WTC11 (cell line): ENCODE results near the gene IRF8. TPM values are rescaled to one million over a fixed set of nuclear protein-coding genes. Genes with fewer than 3 reads are reported as not detected.

Experiments used
- ATAC-seq: fragments of 200-7000 bp; cut with Tn5 transposase; 2 replicates; pipeline ENCODE4 v1.10.0; 2021; ENCODE audit warnings: mild to moderate bottlenecking, moderate library complexity
- CTCF ChIA-PET: fragments of 300-600 bp; sonication (Branson Sonifier 250); formaldehyde crosslinking; loops from one replicate; lab custom pipeline; 2021; ENCODE audit warnings: antibody characterized with exemption; lab: Charles Lee
- POLR2A ChIA-PET: fragments of 350-600 bp; sonication (Branson Sonifier 250); formaldehyde crosslinking; loops from one replicate; lab custom pipeline; 2021; ENCODE audit warnings: antibody characterized with exemption; lab: Charles Lee
- DNase-seq: peaks from one replicate; pipeline ENCODE4 v3.0.0; 2021; ENCODE audit warnings: low spot score
- H3K27ac Mint-ChIP-seq: 2 replicates; pipeline ENCODE4 v1.8.0; 2021; ENCODE audit warnings: mixed read lengths
- H3K27me3 Mint-ChIP-seq: 2 replicates; pipeline ENCODE4 v1.8.0; 2021; ENCODE audit warnings: low read depth, mild to moderate bottlenecking, moderate library complexity, mixed read lengths
- H3K36me3 Mint-ChIP-seq: 2 replicates; pipeline ENCODE4 v1.8.0; 2021; ENCODE audit warnings: mixed read lengths
- H3K4me1 Mint-ChIP-seq: 2 replicates; pipeline ENCODE4 v1.8.0; 2022; ENCODE audit warnings: mixed read lengths
- H3K4me3 Mint-ChIP-seq: 2 replicates; pipeline ENCODE4 v1.8.0; 2021; ENCODE audit warnings: mild to moderate bottlenecking, moderate library complexity, mixed read lengths
- H3K9me3 Mint-ChIP-seq: 2 replicates; pipeline ENCODE4 v1.8.0; 2021; ENCODE audit warnings: mixed read lengths
- CREM ChIP-seq: sonication (generic); formaldehyde crosslinking; IDR thresholded peaks from 2 replicates; pipeline ENCODE4 v1.8.1; 2022; ENCODE audit warnings: mild to moderate bottlenecking, missing genetic modification reagents, moderate library complexity
- ELF4 ChIP-seq: sonication (generic); formaldehyde crosslinking; IDR thresholded peaks from 2 replicates; pipeline ENCODE4 v1.8.1; 2022; ENCODE audit warnings: low read depth, mild to moderate bottlenecking, moderate library complexity, missing genetic modification reagents
- FOXK1 ChIP-seq: sonication (generic); formaldehyde crosslinking; IDR thresholded peaks from 2 replicates; pipeline ENCODE4 v1.8.0; 2022; ENCODE audit warnings: mild to moderate bottlenecking, moderate library complexity, missing genetic modification reagents
- FOXP1 ChIP-seq: sonication (generic); formaldehyde crosslinking; IDR thresholded peaks from 2 replicates; pipeline ENCODE4 v1.8.0; 2022; ENCODE audit warnings: missing genetic modification reagents, mild to moderate bottlenecking, moderate library complexity, borderline replicate concordance
- GRHL2 ChIP-seq: fragments of 250-450 bp; sonication (Bioruptor Pico); IDR thresholded peaks from 2 replicates; pipeline ENCODE4 v1.8.0; 2022; ENCODE audit warnings: mild to moderate bottlenecking, moderate library complexity; ENCODE audit not compliant: insufficient replicate concordance, severe bottlenecking
- IRF2 ChIP-seq: sonication (generic); formaldehyde crosslinking; IDR thresholded peaks from 2 replicates; pipeline ENCODE4 v1.8.0; 2022; ENCODE audit warnings: low read depth, missing genetic modification reagents, borderline replicate concordance
- NFYB ChIP-seq: sonication (generic); formaldehyde crosslinking; conservative IDR thresholded peaks from 2 replicates; pipeline ENCODE4 v1.8.0; 2022; ENCODE audit warnings: low read depth, missing genetic modification reagents
- PRDM15 ChIP-seq: sonication (generic); formaldehyde crosslinking; IDR thresholded peaks from 2 replicates; pipeline ENCODE4 v1.8.0; 2022; ENCODE audit warnings: missing genetic modification reagents
- PREB ChIP-seq: sonication (generic); formaldehyde crosslinking; IDR thresholded peaks from 2 replicates; pipeline ENCODE4 v1.8.1; 2022; ENCODE audit warnings: mild to moderate bottlenecking, missing genetic modification reagents, moderate library complexity, borderline replicate concordance
- ZNF121 ChIP-seq: sonication (generic); formaldehyde crosslinking; IDR thresholded peaks from 2 replicates; pipeline ENCODE4 v1.8.0; 2023; ENCODE audit warnings: missing genetic modification reagents
- ZNF232 ChIP-seq: sonication (generic); formaldehyde crosslinking; IDR thresholded peaks from 2 replicates; pipeline ENCODE4 v1.8.0; 2022; ENCODE audit warnings: mild to moderate bottlenecking, missing genetic modification reagents
- total RNA-seq: library from RNA; stranded (reverse); gene quantifications from 3 replicates; pipeline ENCODE4 v1.2.3, GENCODE V29; 2021
- TF ChIP-seq, protein P1 (sequence below): fragments of 250-450 bp; sonication (Bioruptor Pico); IDR thresholded peaks from 2 replicates; pipeline ENCODE4 v1.9.0; 2021; ENCODE audit warnings: moderate library complexity, mild to moderate bottlenecking, inconsistent platforms, borderline replicate concordance
- TF ChIP-seq, protein P2 (sequence below): sonication (generic); formaldehyde crosslinking; conservative IDR thresholded peaks from 2 replicates; pipeline ENCODE4 v1.8.1; 2023; ENCODE audit warnings: mild to moderate bottlenecking, low read depth, missing genetic modification reagents, moderate library complexity
- TF ChIP-seq, protein P3 (sequence below): sonication (generic); formaldehyde crosslinking; IDR thresholded peaks from 2 replicates; pipeline ENCODE4 v1.8.0; 2022; ENCODE audit warnings: mild to moderate bottlenecking, missing genetic modification reagents
- TF ChIP-seq, protein P4 (sequence below): fragments of 250-450 bp; sonication (Bioruptor Pico); IDR thresholded peaks from 2 replicates; pipeline ENCODE4 v1.9.0; 2021; ENCODE audit warnings: mild to moderate bottlenecking, borderline replicate concordance
- TF ChIP-seq, protein P5 (sequence below): fragments of 250-450 bp; sonication (Bioruptor Pico); IDR thresholded peaks from 2 replicates; pipeline ENCODE4 v1.9.0; 2021; ENCODE audit warnings: mild to moderate bottlenecking

The IRF8 gene
- total RNA-seq, 1 experiment from 2014 or later = 1.1 TPM

DNA sequence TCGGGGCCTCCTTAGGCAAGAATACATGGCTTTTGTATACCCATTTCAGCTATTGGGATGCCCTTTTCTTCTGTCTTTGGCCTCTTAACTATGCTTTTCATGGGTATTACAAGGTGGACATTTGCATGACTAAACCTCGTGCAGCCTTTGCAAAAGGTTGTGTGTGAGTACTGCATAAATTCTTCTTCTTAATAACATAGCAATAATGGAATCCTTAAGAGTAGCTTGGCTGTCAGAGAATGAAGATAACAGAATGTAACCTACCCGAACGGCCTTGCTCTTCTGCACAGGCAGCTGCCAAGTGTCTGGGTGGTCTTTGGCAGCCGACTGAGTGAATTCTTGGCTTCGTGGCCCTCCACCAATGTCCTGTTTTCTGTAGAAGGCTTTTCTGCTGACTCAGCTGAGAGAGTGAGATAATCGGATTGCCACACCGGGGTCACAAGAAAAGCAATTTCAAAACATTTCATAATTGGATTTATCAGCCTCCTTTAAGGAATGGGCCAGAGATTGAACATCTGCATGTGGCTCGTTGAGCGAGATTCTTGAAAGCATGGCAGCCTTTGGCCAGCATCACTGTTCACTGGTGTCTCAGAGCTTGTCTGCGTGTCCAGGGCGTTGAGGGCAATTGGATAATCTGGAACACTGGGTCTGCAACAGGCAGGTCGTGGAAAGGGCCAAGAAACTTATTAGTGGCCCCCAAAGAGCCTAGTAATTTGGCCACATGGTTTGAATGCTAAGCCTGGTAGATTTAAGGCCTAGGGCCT lies 13.4 kb downstream of the IRF8 start:
- no peak for TF ChIP-seq CREM
- no peak for TF ChIP-seq PRDM15 (CRISPR knock-in tag)
- no peak for TF ChIP-seq NFYB (CRISPR knock-in tag)
- no peak for TF ChIP-seq FOXK1 (CRISPR knock-in tag)
- no peak for TF ChIP-seq PREB (CRISPR knock-in tag)
- TF ChIP-seq, protein P1, sequence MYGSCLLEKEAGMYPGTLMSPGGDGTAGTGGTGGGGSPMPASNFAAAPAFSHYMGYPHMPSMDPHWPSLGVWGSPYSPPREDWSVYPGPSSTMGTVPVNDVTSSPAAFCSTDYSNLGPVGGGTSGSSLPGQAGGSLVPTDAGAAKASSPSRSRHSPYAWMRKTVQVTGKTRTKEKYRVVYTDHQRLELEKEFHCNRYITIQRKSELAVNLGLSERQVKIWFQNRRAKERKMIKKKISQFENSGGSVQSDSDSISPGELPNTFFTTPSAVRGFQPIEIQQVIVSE = no peak
- TF ChIP-seq, protein P2, sequence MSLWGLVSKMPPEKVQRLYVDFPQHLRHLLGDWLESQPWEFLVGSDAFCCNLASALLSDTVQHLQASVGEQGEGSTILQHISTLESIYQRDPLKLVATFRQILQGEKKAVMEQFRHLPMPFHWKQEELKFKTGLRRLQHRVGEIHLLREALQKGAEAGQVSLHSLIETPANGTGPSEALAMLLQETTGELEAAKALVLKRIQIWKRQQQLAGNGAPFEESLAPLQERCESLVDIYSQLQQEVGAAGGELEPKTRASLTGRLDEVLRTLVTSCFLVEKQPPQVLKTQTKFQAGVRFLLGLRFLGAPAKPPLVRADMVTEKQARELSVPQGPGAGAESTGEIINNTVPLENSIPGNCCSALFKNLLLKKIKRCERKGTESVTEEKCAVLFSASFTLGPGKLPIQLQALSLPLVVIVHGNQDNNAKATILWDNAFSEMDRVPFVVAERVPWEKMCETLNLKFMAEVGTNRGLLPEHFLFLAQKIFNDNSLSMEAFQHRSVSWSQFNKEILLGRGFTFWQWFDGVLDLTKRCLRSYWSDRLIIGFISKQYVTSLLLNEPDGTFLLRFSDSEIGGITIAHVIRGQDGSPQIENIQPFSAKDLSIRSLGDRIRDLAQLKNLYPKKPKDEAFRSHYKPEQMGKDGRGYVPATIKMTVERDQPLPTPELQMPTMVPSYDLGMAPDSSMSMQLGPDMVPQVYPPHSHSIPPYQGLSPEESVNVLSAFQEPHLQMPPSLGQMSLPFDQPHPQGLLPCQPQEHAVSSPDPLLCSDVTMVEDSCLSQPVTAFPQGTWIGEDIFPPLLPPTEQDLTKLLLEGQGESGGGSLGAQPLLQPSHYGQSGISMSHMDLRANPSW (CRISPR knock-in tag) = no peak
- TF ChIP-seq GRHL2 (CRISPR knock-in tag) = no peak
- TF ChIP-seq, protein P3, sequence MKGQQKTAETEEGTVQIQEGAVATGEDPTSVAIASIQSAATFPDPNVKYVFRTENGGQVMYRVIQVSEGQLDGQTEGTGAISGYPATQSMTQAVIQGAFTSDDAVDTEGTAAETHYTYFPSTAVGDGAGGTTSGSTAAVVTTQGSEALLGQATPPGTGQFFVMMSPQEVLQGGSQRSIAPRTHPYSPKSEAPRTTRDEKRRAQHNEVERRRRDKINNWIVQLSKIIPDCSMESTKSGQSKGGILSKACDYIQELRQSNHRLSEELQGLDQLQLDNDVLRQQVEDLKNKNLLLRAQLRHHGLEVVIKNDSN = no peak
- no peak for ATAC-seq
- ChIA-PET CTCF (interaction anchor here (1.0 to 1.9 kb wide), 4 partner anchors 10 to 93 kb away, joined by 4 to 8 read pairs (median 4); no protein-coding TSS in a partner anchor), POLR2A (interaction anchor here (0.8 kb wide), 1 partner anchor 15 kb away, joined by 3 read pairs; no protein-coding TSS in a partner anchor)
- no peaks in the 10 kb centered on the region for H3K36me3 Mint-ChIP-seq
- no peak overlapping the region for H3K4me3 Mint-ChIP-seq
- peaks cover 36% of the 10 kb centered on the region for H3K4me1 Mint-ChIP-seq
- H3K27me3 Mint-ChIP-seq = peaks cover 6% of the 10 kb centered on the region
- H3K27ac Mint-ChIP-seq = no peak overlapping the region
- DNase-seq = no peak
- H3K9me3 Mint-ChIP-seq = no peaks in the 10 kb centered on the region

DNA sequence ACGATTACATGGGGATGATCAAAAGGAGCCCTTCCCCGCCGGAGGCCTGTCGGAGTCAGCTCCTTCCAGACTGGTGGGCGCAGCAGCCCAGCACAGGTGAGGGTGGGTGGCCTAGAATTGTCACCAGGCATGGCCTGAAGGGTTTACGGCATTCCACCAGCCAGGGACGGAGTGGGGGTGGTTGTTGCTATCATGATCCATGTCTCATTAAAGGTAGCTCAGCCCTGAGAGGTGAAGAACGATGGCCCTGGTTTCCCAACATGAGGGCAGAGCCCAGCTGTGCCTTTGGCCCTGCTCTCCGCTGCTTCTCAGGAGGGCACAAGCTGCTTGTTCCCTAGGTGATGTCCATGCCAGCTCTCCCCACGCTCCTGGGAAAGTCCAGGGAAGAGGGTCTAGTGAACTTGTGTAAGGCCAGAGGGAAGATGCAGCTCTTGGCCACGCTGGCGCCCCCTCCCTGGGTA lies 14.2 kb downstream of the IRF8 start:
- ChIA-PET POLR2A (no interaction called here), CTCF (interaction anchor here (1.0 to 1.9 kb wide), 3 partner anchors 11 to 94 kb away, joined by 4 to 8 read pairs (median 6); no protein-coding TSS in a partner anchor)
- Mint-ChIP-seq H3K4me3 (no peak overlapping the region), H3K27me3 (peaks cover 6% of the 10 kb centered on the region), H3K36me3 (no peaks in the 10 kb centered on the region), H3K9me3 (no peaks in the 10 kb centered on the region), H3K4me1 (peaks cover 34% of the 10 kb centered on the region), H3K27ac (no peak overlapping the region)
- no peak for ATAC-seq
- no peak for DNase-seq
- TF ChIP-seq IRF2 (no peak), ZNF232 (no peak), ZNF121 (no peak), FOXP1 (no peak), ELF4 (no peak)
- TF ChIP-seq, protein P4, sequence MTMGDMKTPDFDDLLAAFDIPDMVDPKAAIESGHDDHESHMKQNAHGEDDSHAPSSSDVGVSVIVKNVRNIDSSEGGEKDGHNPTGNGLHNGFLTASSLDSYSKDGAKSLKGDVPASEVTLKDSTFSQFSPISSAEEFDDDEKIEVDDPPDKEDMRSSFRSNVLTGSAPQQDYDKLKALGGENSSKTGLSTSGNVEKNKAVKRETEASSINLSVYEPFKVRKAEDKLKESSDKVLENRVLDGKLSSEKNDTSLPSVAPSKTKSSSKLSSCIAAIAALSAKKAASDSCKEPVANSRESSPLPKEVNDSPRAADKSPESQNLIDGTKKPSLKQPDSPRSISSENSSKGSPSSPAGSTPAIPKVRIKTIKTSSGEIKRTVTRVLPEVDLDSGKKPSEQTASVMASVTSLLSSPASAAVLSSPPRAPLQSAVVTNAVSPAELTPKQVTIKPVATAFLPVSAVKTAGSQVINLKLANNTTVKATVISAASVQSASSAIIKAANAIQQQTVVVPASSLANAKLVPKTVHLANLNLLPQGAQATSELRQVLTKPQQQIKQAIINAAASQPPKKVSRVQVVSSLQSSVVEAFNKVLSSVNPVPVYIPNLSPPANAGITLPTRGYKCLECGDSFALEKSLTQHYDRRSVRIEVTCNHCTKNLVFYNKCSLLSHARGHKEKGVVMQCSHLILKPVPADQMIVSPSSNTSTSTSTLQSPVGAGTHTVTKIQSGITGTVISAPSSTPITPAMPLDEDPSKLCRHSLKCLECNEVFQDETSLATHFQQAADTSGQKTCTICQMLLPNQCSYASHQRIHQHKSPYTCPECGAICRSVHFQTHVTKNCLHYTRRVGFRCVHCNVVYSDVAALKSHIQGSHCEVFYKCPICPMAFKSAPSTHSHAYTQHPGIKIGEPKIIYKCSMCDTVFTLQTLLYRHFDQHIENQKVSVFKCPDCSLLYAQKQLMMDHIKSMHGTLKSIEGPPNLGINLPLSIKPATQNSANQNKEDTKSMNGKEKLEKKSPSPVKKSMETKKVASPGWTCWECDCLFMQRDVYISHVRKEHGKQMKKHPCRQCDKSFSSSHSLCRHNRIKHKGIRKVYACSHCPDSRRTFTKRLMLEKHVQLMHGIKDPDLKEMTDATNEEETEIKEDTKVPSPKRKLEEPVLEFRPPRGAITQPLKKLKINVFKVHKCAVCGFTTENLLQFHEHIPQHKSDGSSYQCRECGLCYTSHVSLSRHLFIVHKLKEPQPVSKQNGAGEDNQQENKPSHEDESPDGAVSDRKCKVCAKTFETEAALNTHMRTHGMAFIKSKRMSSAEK = no peak
- TF ChIP-seq, protein P5, sequence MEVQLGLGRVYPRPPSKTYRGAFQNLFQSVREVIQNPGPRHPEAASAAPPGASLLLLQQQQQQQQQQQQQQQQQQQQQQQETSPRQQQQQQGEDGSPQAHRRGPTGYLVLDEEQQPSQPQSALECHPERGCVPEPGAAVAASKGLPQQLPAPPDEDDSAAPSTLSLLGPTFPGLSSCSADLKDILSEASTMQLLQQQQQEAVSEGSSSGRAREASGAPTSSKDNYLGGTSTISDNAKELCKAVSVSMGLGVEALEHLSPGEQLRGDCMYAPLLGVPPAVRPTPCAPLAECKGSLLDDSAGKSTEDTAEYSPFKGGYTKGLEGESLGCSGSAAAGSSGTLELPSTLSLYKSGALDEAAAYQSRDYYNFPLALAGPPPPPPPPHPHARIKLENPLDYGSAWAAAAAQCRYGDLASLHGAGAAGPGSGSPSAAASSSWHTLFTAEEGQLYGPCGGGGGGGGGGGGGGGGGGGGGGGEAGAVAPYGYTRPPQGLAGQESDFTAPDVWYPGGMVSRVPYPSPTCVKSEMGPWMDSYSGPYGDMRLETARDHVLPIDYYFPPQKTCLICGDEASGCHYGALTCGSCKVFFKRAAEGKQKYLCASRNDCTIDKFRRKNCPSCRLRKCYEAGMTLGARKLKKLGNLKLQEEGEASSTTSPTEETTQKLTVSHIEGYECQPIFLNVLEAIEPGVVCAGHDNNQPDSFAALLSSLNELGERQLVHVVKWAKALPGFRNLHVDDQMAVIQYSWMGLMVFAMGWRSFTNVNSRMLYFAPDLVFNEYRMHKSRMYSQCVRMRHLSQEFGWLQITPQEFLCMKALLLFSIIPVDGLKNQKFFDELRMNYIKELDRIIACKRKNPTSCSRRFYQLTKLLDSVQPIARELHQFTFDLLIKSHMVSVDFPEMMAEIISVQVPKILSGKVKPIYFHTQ (CRISPR knock-in tag) = no peak
